ENCODE data around the gene PRMT2.

- no peak for TF ChIP-seq CTCF (IDR thresholded peaks at IDR 0.05)
- no peak for TF ChIP-seq EZH2 (IDR thresholded peaks at IDR 0.05)
Observed at GRCh38 chr21:46662367-46662654, 26.8 kb downstream of the PRMT2 start.
